Osteocyte (in vitro differentiated cells): ENCODE data around the gene CATSPERD. TPM values are rescaled to one million over a fixed set of nuclear protein-coding genes. Genes with fewer than 3 reads are reported as not detected.

Source experiments
- DNase-seq: peaks from one replicate; pipeline ENCODE4 v3.0.0; 2021; ENCODE audit warnings: mixed read lengths; ENCODE audit not compliant: unreplicated experiment; ENCODE audit errors: extremely low spot score
- H3K27ac Mint-ChIP-seq: one replicate; pipeline ENCODE4 v1.8.0; 2021; ENCODE audit warnings: mild to moderate bottlenecking, mixed read lengths; ENCODE audit not compliant: unreplicated experiment
- H3K27me3 Mint-ChIP-seq: one replicate; pipeline ENCODE4 v1.8.0; 2021; ENCODE audit warnings: mixed read lengths; ENCODE audit not compliant: unreplicated experiment
- H3K36me3 Mint-ChIP-seq: one replicate; pipeline ENCODE4 v1.8.0; 2021; ENCODE audit warnings: mixed read lengths; ENCODE audit not compliant: unreplicated experiment
- H3K4me1 Mint-ChIP-seq: one replicate; pipeline ENCODE4 v1.8.0; 2021; ENCODE audit warnings: mixed read lengths; ENCODE audit not compliant: unreplicated experiment
- H3K4me3 Mint-ChIP-seq: one replicate; pipeline ENCODE4 v1.8.0; 2021; ENCODE audit warnings: mild to moderate bottlenecking, moderate library complexity, mixed read lengths; ENCODE audit not compliant: unreplicated experiment
- H3K9me3 Mint-ChIP-seq: one replicate; pipeline ENCODE4 v1.8.0; 2021; ENCODE audit warnings: mixed read lengths; ENCODE audit not compliant: unreplicated experiment
- total RNA-seq: library from RNA; stranded (reverse); gene quantifications from 2 replicates; pipeline ENCODE4 v1.2.1, GENCODE V29; 2021
- TF ChIP-seq, protein P1 (sequence below): fragments of 200-600 bp; sonication (generic); IDR thresholded peaks from 2 replicates; pipeline ENCODE4 v1.5.0; 2021; ENCODE audit warnings: antibody characterized with exemption, mild to moderate bottlenecking, moderate library complexity

Gene CATSPERD
- total RNA-seq, 1 donor from 2014 or later = not detected

DNA sequence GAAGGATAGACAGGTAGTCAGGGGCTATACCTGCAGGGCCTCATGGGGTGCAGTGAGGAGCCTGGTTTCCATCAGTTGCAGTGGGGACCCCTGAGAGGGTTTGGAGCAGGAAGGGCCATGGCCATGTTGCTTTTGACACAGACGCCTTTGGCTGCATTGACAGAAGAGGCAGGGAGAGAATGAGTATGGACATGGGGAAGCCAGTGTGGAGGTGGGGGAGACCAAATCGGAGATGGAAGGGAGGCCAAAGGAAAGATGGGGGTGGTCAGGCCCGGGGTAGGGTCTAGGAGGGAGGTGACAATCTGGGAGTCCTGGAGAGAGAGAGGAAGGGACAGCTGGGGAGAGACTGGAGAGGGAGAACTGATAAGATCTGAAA, 38.3 kb upstream of the CATSPERD start:
- Mint-ChIP-seq H3K36me3 (peaks cover 2% of the 10 kb centered on the region), H3K4me3 (peak overlapping the region; percentile 91), H3K4me1 (peaks cover 22% of the 10 kb centered on the region), H3K9me3 (no peaks in the 10 kb centered on the region), H3K27me3 (no peaks in the 10 kb centered on the region), H3K27ac (no peak overlapping the region)
- TF ChIP-seq, protein P1, sequence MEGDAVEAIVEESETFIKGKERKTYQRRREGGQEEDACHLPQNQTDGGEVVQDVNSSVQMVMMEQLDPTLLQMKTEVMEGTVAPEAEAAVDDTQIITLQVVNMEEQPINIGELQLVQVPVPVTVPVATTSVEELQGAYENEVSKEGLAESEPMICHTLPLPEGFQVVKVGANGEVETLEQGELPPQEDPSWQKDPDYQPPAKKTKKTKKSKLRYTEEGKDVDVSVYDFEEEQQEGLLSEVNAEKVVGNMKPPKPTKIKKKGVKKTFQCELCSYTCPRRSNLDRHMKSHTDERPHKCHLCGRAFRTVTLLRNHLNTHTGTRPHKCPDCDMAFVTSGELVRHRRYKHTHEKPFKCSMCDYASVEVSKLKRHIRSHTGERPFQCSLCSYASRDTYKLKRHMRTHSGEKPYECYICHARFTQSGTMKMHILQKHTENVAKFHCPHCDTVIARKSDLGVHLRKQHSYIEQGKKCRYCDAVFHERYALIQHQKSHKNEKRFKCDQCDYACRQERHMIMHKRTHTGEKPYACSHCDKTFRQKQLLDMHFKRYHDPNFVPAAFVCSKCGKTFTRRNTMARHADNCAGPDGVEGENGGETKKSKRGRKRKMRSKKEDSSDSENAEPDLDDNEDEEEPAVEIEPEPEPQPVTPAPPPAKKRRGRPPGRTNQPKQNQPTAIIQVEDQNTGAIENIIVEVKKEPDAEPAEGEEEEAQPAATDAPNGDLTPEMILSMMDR = no peak
- no peak for DNase-seq

DNA sequence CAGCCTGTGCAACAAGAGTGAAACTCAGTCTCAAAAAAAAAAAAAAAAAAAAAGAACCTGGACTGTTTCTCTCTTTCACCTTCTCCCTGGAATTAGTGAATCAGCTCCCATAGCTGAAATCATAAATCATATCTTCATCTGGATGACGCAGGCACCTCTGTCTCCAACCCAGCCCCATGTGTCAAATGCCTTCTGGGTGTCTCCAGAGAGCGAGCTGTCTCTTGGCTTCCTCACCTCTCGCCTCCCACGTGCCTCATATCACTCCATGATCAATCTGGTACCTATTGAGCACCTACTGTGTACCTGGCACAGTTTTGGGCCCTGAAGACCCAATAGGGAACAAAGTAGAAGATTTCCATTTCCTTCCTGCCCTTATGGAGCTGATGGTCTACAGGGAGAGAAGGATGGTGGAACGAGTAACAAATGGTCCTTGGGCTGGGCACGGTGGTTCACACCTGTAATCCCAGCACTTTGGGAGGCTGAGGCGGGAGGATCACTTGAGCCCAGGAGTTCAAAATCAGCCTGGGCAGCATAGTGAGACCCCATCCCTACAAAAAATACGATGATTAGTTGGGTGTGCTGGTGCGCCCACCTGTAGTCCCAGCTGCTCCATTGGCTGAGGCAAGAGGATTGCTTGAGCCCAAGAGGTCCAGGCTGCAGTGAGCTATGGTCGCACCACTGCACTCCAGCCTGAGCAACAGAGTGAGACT, 37.1 kb upstream of the CATSPERD start:
- DNase-seq = no peak
- TF ChIP-seq, protein P1 = no peak
- H3K36me3 Mint-ChIP-seq = peaks cover 2% of the 10 kb centered on the region
- no peaks in the 10 kb centered on the region for H3K27me3 Mint-ChIP-seq
- no peaks in the 10 kb centered on the region for H3K9me3 Mint-ChIP-seq
- peaks cover 22% of the 10 kb centered on the region for H3K4me1 Mint-ChIP-seq
- no peak overlapping the region for H3K4me3 Mint-ChIP-seq
- no peak overlapping the region for H3K27ac Mint-ChIP-seq

DNA sequence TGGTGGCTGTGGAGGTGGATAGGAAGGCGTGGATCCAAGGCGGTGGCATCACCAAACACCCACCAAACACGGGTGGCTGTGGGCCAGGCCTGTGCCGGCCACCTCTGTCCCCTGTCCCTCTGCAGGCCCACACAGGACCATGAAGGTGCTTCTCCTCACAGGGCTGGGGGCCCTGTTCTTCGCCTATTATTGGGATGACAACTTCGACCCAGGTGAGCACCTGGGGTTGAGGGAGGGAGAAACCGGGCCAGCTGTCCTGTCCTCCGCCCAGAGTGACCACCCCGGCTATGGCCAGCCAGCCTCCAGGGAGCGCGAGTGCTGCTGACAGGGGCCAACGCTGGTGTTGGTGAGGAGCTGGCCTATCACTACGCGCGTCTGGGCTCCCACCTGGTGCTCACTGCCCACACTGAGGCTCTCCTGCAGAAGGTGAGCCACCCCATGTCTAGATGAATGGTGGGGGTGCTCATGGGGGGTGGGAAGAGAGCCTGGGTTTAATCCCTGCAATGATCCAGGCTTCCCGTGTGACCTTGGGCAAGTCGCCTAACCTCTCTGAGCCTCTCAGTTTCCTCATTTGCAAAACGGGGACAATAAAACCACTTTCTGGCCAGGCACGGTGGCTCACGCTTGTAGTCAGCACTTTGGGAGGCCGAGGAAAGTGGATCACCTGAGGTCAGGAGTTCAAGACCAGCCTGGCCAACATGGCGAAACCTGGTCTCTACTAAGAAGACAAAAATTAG, 35.6 kb upstream of the CATSPERD start:
- no peak for DNase-seq
- no peak overlapping the region for H3K27ac Mint-ChIP-seq
- TF ChIP-seq, protein P1 = no peak
- no peaks in the 10 kb centered on the region for H3K9me3 Mint-ChIP-seq
- no peak overlapping the region for H3K4me3 Mint-ChIP-seq
- H3K36me3 Mint-ChIP-seq = no peaks in the 10 kb centered on the region
- H3K27me3 Mint-ChIP-seq = no peaks in the 10 kb centered on the region
- peaks cover 14% of the 10 kb centered on the region for H3K4me1 Mint-ChIP-seq

DNA sequence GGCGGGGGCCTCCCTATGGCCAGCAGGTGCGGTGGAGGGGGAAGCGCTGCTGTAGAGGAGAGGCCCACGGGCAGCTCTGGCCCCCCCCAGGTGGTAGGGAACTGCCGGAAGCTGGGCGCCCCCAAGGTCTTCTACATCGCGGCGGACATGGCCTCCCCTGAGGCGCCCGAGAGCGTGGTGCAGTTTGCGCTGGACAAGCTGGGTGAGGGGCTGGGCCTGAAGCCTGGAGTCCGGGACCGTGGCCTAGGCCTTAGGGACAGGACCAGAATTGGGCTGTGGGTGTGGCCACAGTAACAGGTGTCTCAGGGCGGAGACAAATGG, 34.2 kb upstream of the CATSPERD start:
- Mint-ChIP-seq H3K9me3 (no peaks in the 10 kb centered on the region), H3K27ac (peak overlapping the region; percentile 59), H3K27me3 (no peaks in the 10 kb centered on the region), H3K36me3 (peaks cover 2% of the 10 kb centered on the region), H3K4me1 (peaks cover 23% of the 10 kb centered on the region), H3K4me3 (peak overlapping the region; percentile 79)
- TF ChIP-seq, protein P1 = no peak
- no peak for DNase-seq

DNA sequence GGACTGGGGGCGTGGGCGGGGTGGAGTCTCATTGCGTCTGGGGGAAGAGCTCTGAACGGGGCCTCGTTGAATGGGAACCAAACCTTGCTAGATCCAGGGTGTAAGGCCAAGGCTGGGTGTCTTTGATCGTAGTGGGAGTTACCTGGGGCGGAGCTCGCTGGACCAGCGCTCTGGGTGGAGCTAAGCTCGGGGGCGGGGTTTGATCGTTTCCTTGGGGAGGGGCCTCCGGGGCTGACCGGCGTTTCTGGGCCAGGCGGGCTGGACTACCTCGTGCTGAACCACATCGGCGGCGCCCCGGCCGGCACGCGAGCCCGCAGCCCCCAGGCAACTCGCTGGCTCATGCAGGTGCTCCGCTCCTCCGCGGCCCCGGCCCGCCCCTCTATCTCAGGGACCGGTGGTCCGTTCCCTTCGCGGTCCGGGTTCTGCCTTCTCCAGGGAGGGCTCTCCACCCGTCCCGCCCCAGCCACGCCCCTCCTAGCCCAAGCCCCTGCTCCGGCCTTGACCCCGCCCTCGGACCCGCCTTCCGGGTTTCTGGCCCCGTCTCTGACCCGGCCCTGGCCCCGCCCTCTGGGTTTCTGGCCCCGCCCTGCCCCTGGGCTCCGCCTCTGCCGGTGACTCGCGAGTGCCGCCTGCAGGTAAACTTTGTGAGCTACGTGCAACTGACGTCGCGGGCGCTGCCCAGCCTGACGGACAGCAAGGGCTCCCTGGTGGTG, 33.6 kb upstream of the CATSPERD start:
- TF ChIP-seq, protein P1 = peak; percentile 87
- H3K4me3 Mint-ChIP-seq = peak overlapping the region; percentile 79
- H3K27ac Mint-ChIP-seq = peak overlapping the region; percentile 59
- no peaks in the 10 kb centered on the region for H3K9me3 Mint-ChIP-seq
- peaks cover 2% of the 10 kb centered on the region for H3K36me3 Mint-ChIP-seq
- no peaks in the 10 kb centered on the region for H3K27me3 Mint-ChIP-seq
- peaks cover 23% of the 10 kb centered on the region for H3K4me1 Mint-ChIP-seq
- DNase-seq = peak; percentile 99
